ENCODE data around the gene ATP8A2.

Gene ATP8A2

DNA sequence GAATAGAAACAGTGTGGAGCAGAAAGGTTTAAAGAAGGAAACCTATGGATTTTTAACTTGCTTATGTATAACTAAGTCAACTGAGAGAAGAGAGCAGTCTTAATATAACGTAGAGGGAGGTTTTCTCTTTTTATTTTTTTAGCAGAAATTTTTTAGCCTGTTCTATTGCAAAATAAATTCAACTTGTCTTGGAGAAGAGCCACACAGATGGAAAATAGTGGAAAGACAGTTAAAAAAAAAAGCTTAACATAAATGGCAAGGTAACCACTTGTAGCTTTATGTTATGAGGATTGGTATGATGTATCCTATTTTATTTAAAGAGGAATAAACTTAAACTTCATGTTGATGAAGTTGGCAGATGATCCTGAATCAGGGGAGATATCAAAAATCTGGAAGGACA, 367.6 kb downstream of the ATP8A2 start:
- DNase-seq (ENCODE audit: low spot score in 2 of 2) (no peak), ATAC-seq (no peak)
- Mint-ChIP-seq H3K4me3 (no peak overlapping the region), H3K36me3 (no peaks in the 10 kb centered on the region), H3K27ac (no peak overlapping the region), H3K9me3 (no peaks in the 10 kb centered on the region), H3K4me1 (peaks cover 13% of the 10 kb centered on the region)

- Mint-ChIP-seq H3K27ac (no peak overlapping the region), H3K4me1 (peaks cover 13% of the 10 kb centered on the region), H3K4me3 (no peak overlapping the region), H3K36me3 (no peaks in the 10 kb centered on the region), H3K9me3 (no peaks in the 10 kb centered on the region)
- no peak for ATAC-seq
- no peak for DNase-seq (ENCODE audit: low spot score in 2 of 2)
Measured at GRCh38 chr13:25741796-25742195, 370.0 kb downstream of the ATP8A2 start.

GRCh38 chr13:25742220-25742619, 370.4 kb downstream of the ATP8A2 start:
- no peak overlapping the region for H3K27ac Mint-ChIP-seq
- H3K36me3 Mint-ChIP-seq = no peaks in the 10 kb centered on the region
- no peak overlapping the region for H3K4me3 Mint-ChIP-seq
- DNase-seq (ENCODE audit: low spot score in 2 of 2) (no peak), ATAC-seq (no peak)
- peaks cover 13% of the 10 kb centered on the region for H3K4me1 Mint-ChIP-seq
- H3K9me3 Mint-ChIP-seq = no peaks in the 10 kb centered on the region

GRCh38 chr13:25743421-25743820, 371.6 kb downstream of the ATP8A2 start:
- peaks cover 7% of the 10 kb centered on the region for H3K4me1 Mint-ChIP-seq
- no peaks in the 10 kb centered on the region for H3K9me3 Mint-ChIP-seq
- no peaks in the 10 kb centered on the region for H3K36me3 Mint-ChIP-seq
- ATAC-seq = no peak
- H3K4me3 Mint-ChIP-seq = no peak overlapping the region
- DNase-seq (ENCODE audit: low spot score in 2 of 2) = no peak
- no peak overlapping the region for H3K27ac Mint-ChIP-seq

- DNase-seq (ENCODE audit: low spot score in 2 of 2) (no peak), ATAC-seq (no peak)
- no peaks in the 10 kb centered on the region for H3K4me1 Mint-ChIP-seq
- no peaks in the 10 kb centered on the region for H3K36me3 Mint-ChIP-seq
- H3K27ac Mint-ChIP-seq = no peak overlapping the region
- no peak overlapping the region for H3K4me3 Mint-ChIP-seq
- H3K9me3 Mint-ChIP-seq = no peaks in the 10 kb centered on the region
Measured at GRCh38 chr13:25744178-25744577, 372.4 kb downstream of the ATP8A2 start.

DNA sequence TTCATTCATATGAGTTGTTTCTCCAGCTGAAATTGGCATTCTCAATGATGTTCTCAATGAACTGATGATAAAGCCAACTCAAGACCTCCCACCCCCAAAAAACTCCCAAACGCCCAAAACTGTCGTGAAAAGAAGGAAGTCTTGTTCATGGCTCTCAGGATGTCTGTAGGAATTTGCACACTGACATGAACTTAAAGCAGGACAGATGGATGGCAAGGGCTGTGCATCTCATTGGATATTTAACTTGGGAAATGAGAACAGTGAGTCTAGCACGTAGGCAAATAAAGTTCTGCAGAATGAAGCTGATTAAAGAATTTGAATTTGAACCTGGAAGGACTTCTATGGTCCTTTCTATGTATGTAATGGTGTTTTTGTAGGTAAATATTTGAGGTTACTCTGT, 374.4 kb downstream of the ATP8A2 start:
- H3K36me3 Mint-ChIP-seq = no peaks in the 10 kb centered on the region
- ATAC-seq = no peak
- no peaks in the 10 kb centered on the region for H3K9me3 Mint-ChIP-seq
- no peak for DNase-seq (ENCODE audit: low spot score in 2 of 2)
- H3K4me3 Mint-ChIP-seq = no peak overlapping the region
- H3K4me1 Mint-ChIP-seq = no peaks in the 10 kb centered on the region
- H3K27ac Mint-ChIP-seq = no peak overlapping the region

DNA sequence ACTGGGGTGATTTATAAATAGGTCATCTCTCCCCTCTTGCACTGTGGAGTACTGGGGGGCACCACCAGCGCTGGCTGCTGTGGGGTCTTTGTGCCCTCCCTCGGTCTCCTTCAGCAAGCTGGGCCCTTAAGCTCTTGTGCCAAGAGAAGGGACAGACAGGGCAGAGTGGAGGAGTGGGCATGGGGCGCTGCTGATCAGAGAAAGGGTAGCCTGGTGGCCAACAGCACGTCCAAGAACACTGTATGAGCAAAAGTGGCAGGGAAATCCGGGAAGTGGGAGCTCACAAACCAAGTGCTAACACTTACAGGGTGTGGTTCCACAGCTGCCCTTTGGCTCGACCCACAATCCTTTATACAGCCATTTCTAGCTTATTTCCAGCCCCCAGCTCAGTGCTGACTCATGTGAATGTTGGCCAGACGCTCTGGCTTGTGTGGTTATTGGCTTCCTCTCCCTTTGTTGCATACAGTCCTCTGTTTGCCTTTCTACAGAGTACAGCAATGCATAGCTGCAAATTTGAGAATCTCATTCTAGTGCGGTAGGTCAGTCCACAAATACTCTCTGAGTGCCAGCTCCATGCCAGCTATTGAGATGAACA, 381.3 kb downstream of the ATP8A2 start:
- ATAC-seq (peak; percentile 80), DNase-seq (ENCODE audit: low spot score in 2 of 2) (no peak)
- H3K9me3 Mint-ChIP-seq = no peaks in the 10 kb centered on the region
- no peaks in the 10 kb centered on the region for H3K36me3 Mint-ChIP-seq
- peaks cover 9% of the 10 kb centered on the region for H3K4me1 Mint-ChIP-seq
- H3K4me3 Mint-ChIP-seq = no peak overlapping the region
- no peak overlapping the region for H3K27ac Mint-ChIP-seq

- no peaks in the 10 kb centered on the region for H3K36me3 Mint-ChIP-seq
- no peak overlapping the region for H3K27ac Mint-ChIP-seq
- DNase-seq (ENCODE audit: low spot score in 2 of 2) = no peak
- H3K9me3 Mint-ChIP-seq = no peaks in the 10 kb centered on the region
- no peak for ATAC-seq
- no peak overlapping the region for H3K4me3 Mint-ChIP-seq
- H3K4me1 Mint-ChIP-seq = peaks cover 9% of the 10 kb centered on the region
Measured at GRCh38 chr13:25753976-25754375, 382.2 kb downstream of the ATP8A2 start.

GRCh38 chr13:25756251-25756650, 384.5 kb downstream of the ATP8A2 start:
- H3K36me3 Mint-ChIP-seq = no peaks in the 10 kb centered on the region
- DNase-seq (ENCODE audit: low spot score in 2 of 2) = no peak
- no peak overlapping the region for H3K4me3 Mint-ChIP-seq
- H3K27ac Mint-ChIP-seq = no peak overlapping the region
- no peak for ATAC-seq
- H3K9me3 Mint-ChIP-seq = no peaks in the 10 kb centered on the region
- H3K4me1 Mint-ChIP-seq = peaks cover 9% of the 10 kb centered on the region

DNA sequence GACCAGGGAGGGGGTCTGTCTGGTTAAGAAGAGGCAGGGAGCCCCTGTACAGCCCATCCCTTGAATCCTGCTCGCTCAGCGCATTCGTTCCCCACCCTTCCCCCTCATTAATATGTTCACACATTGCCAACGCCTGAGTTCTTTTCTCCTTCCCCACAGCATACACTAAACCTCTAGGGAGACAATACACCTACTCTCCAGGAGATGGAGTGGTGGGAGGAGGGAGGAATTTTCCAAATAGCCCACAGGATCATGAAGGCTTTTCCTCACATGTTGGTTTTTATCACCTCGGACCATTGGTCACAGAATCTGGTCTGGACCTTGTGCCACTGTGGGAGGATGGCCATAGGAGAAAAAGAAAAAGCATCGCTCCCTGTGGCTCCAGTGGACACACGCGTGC, 385.1 kb downstream of the ATP8A2 start:
- H3K4me1 Mint-ChIP-seq = peaks cover 9% of the 10 kb centered on the region
- H3K36me3 Mint-ChIP-seq = no peaks in the 10 kb centered on the region
- no peak for ATAC-seq
- H3K9me3 Mint-ChIP-seq = no peaks in the 10 kb centered on the region
- H3K4me3 Mint-ChIP-seq = no peak overlapping the region
- DNase-seq (ENCODE audit: low spot score in 2 of 2) = no peak
- H3K27ac Mint-ChIP-seq = no peak overlapping the region

DNA sequence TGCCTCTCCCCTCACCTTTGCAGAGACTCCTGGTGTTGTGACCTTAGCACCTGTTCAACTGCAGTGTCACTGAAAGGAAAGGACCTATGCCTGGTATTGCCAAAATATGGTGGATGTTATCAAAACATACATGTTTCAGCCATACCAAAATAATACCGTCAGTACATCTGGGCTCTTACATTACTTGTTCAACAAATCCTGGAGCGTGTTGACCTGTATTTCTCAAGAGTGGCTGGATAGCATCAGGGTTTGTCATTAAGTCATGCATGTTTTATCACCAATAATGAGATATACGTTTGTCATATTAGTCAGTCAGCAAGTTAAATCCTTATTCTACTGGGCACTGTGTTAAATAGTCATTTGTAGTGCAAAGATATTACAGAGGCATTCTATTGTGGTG, 389.3 kb downstream of the ATP8A2 start:
- Mint-ChIP-seq H3K27ac (no peak overlapping the region), H3K36me3 (no peaks in the 10 kb centered on the region), H3K9me3 (peaks cover 5% of the 10 kb centered on the region), H3K4me3 (no peak overlapping the region), H3K4me1 (no peaks in the 10 kb centered on the region)
- DNase-seq (ENCODE audit: low spot score in 2 of 2) (no peak), ATAC-seq (no peak)

DNA sequence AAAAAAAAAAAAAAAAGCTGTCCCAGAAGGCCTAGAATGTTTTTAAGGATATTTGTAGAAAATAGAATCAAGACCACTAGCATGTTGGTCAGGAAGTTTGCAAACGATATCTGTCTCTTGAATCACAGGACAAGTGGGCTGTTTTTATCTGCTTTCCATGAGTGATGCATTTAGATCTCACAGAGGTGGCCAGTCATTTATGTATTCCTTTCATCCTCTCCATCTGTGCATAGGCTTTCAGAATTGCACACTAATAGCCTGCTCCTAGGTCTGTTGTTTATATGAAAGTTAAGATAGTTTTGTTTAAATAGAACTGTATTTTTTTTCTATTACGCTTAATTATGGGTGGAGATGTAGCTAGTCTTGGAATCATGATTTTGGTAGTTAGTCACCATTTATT, 390.5 kb downstream of the ATP8A2 start:
- Mint-ChIP-seq H3K4me1 (no peaks in the 10 kb centered on the region), H3K9me3 (peaks cover 5% of the 10 kb centered on the region), H3K4me3 (no peak overlapping the region), H3K27ac (no peak overlapping the region), H3K36me3 (no peaks in the 10 kb centered on the region)
- DNase-seq (ENCODE audit: low spot score in 2 of 2) = no peak
- no peak for ATAC-seq

DNA sequence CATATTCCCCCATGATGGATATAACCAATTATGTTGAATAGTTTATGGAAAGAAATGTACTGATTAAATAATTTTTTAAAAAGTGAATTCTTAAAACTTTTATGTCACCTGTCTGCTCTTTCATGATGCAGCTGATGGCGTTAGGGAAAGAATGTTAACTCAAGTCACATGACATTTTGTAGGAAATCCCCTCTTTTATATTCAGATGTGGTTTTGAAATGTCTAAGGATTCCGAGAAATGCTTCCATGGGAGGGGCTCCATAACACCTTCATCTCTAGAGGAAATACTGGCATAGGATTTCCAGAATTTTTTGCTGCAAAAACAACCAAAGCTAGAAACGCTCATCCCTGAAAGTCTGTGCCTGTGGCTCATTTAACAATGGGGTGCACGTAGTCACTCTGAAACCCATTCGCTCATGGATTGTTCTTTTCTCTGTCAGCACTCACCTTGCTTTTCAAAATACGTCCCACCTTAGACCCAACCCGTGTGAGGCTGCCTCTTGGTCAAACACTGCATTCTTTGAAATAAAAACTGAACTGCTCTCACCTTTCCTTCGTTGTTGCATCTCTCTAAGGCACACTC, 391.1 kb downstream of the ATP8A2 start:
- H3K27ac Mint-ChIP-seq = no peak overlapping the region
- no peak overlapping the region for H3K4me3 Mint-ChIP-seq
- peaks cover 5% of the 10 kb centered on the region for H3K9me3 Mint-ChIP-seq
- H3K36me3 Mint-ChIP-seq = no peaks in the 10 kb centered on the region
- ATAC-seq (no peak), DNase-seq (ENCODE audit: low spot score in 2 of 2) (no peak)
- no peaks in the 10 kb centered on the region for H3K4me1 Mint-ChIP-seq

DNA sequence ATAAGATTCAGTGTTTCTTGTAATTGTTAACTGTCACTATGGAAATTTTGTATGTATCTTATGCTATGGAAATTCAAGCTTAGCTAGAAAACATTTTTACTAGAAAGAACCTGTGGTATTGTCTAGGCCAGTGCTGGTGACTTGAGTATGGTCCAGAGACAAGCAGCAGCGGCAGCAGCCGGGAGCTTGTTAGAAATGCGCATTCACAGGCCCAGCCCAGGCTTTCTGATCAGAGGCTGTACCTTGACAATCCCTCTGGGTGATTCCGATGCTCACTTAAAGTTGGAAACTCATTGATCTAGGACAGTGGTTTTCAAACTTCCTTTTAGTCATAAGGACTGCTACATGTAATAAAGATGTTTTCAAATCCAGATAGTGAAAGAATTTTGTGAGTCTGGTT, 392.6 kb downstream of the ATP8A2 start:
- H3K27ac Mint-ChIP-seq = no peak overlapping the region
- ATAC-seq = no peak
- DNase-seq (ENCODE audit: low spot score in 2 of 2) = no peak
- peaks cover 5% of the 10 kb centered on the region for H3K9me3 Mint-ChIP-seq
- no peak overlapping the region for H3K4me3 Mint-ChIP-seq
- no peaks in the 10 kb centered on the region for H3K36me3 Mint-ChIP-seq
- no peaks in the 10 kb centered on the region for H3K4me1 Mint-ChIP-seq

- DNase-seq (ENCODE audit: low spot score in 2 of 2) (no peak), ATAC-seq (no peak)
- Mint-ChIP-seq H3K4me3 (no peak overlapping the region), H3K4me1 (no peaks in the 10 kb centered on the region), H3K27ac (no peak overlapping the region), H3K36me3 (no peaks in the 10 kb centered on the region), H3K9me3 (peaks cover 5% of the 10 kb centered on the region)
Measured at GRCh38 chr13:25765266-25765665, 393.5 kb downstream of the ATP8A2 start.

DNA sequence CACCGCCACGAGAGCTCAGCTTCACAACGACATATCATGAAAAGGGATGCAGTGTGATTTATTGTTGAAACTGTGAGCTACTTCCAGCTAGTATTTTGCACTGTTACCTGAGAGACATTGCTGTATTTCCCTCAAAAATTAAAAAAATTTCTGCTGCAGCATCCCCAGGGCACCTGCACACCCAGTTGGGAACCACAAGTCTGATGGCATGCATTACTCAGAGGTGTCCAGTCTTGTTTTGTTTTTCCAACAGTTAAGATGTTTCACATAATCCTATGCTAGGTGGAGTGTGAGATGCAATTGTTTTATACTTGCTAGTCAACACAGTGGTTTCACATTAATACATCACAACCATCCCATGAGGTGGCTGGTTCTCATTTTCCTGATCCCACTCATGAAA, 394.8 kb downstream of the ATP8A2 start:
- H3K9me3 Mint-ChIP-seq = peaks cover 5% of the 10 kb centered on the region
- H3K4me1 Mint-ChIP-seq = no peaks in the 10 kb centered on the region
- H3K36me3 Mint-ChIP-seq = no peaks in the 10 kb centered on the region
- H3K27ac Mint-ChIP-seq = no peak overlapping the region
- DNase-seq (ENCODE audit: low spot score in 2 of 2) = no peak
- no peak overlapping the region for H3K4me3 Mint-ChIP-seq
- no peak for ATAC-seq

DNA sequence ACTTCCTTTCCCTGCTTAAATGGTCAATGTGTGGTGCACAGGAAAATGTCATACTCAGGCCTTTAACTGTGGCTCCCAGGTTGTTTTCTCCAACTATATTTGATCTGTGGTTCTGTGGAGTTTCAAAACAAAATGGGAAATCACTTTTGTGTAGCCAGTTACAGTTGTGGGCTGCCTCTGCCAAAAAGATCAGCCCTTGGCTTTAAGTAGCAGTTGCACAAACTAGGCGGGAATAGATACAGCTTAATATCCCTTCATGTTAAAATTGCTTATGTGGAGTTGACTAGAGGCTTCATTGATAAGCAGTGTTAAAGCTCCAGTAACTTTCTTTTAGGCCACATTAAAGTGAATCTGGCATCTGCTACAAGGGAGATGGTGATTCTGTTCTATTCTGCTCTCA, 395.2 kb downstream of the ATP8A2 start:
- H3K4me3 Mint-ChIP-seq = no peak overlapping the region
- DNase-seq (ENCODE audit: low spot score in 2 of 2) = no peak
- ATAC-seq = no peak
- no peaks in the 10 kb centered on the region for H3K4me1 Mint-ChIP-seq
- no peaks in the 10 kb centered on the region for H3K36me3 Mint-ChIP-seq
- no peak overlapping the region for H3K27ac Mint-ChIP-seq
- H3K9me3 Mint-ChIP-seq = peaks cover 5% of the 10 kb centered on the region

Measured in stimulated activated effector memory CD8-positive, alpha-beta T cell treated with anti-CD3 and anti-CD28 coated beads, Interleukin-12 subunit alpha, Interleukin-12 subunit beta, amount 100 ng/mL, for 72 hours (primary cell).